HEK293 (cell line): ENCODE data around the gene DYNLRB2.

ENCODE experiments used
- CTCF ChIA-PET: fragments of 350-600 bp; formaldehyde crosslinking; extraction: SDS; loops from one replicate; lab custom pipeline; 2021; ENCODE audit warnings: antibody characterized with exemption; lab: Yijun Ruan, JAX
- POLR2A ChIA-PET: fragments of 300-600 bp; formaldehyde crosslinking; extraction: SDS; loops from one replicate; lab custom pipeline; 2020; ENCODE audit warnings: antibody characterized with exemption, inconsistent platforms; lab: Yijun Ruan, JAX
- H3K27ac ChIP-seq: fragments of 200-500 bp; sonication (Bioruptor generic); 2 replicates; pipeline ENCODE4 v1.5.1; 2014; ENCODE audit warnings: low read depth, low read length, control low read depth, inconsistent platforms; ENCODE audit errors: extremely low read depth
- H3K36me3 ChIP-seq, 2 experiments: fragments of 200-500 bp in 1 of 2; sonication (Bioruptor generic) in 1 of 2; 1 replicate in 1 of 2; 2 replicates in 1 of 2; pipeline ENCODE4 v1.5.1; 2014 to 2017; ENCODE audit warnings: inconsistent platforms in 2 of 2, low read length in 2 of 2; ENCODE audit not compliant: control insufficient read depth in 2 of 2, insufficient read depth in 1 of 2
- H3K4me1 ChIP-seq: fragments of 200-500 bp; sonication (Bioruptor generic); 2 replicates; pipeline ENCODE4 v1.5.1; 2014; ENCODE audit warnings: mild to moderate bottlenecking, low read length, inconsistent platforms; ENCODE audit not compliant: control insufficient read depth, insufficient read depth
- H3K4me3 ChIP-seq: 2 replicates; pipeline ENCODE4 v1.5.1; 2011; ENCODE audit warnings: low read depth, mild to moderate bottlenecking, control low read depth, low read length, moderate library complexity
- H3K9me3 ChIP-seq: fragments of 200-500 bp; sonication (Bioruptor generic); 2 replicates; pipeline ENCODE4 v1.5.1; 2014; ENCODE audit warnings: low read depth, low read length, inconsistent platforms; ENCODE audit not compliant: control insufficient read depth, insufficient read depth
- BCL11B ChIP-seq: fragments of 450-650 bp; formaldehyde crosslinking; IDR thresholded peaks from 2 replicates; pipeline ENCODE4 v1.5.1; 2016; ENCODE audit warnings: low read depth, missing biosample characterization, missing genetic modification characterization
- KLF10 ChIP-seq: fragments of 450-650 bp; IDR thresholded peaks from 2 replicates; pipeline ENCODE4 v1.5.1; 2018; ENCODE audit warnings: missing biosample characterization, mild to moderate bottlenecking, missing genetic modification characterization
- KLF7 ChIP-seq: fragments of 450-650 bp; formaldehyde crosslinking; IDR thresholded peaks from 2 replicates; pipeline ENCODE4 v1.5.1; 2016; ENCODE audit warnings: missing biosample characterization, missing genetic modification characterization, borderline replicate concordance
- MEIS1 ChIP-seq: sonication (generic); formaldehyde crosslinking; IDR thresholded peaks from 2 replicates; pipeline ENCODE4 v1.8.1; 2022; ENCODE audit warnings: missing genetic modification reagents, mild to moderate bottlenecking, borderline replicate concordance
- OSR2 ChIP-seq: fragments of 450-650 bp; formaldehyde crosslinking; IDR thresholded peaks from 2 replicates; pipeline ENCODE4 v1.5.1; 2016; ENCODE audit warnings: missing biosample characterization, missing genetic modification characterization
- PRDM2 ChIP-seq: fragments of 450-650 bp; formaldehyde crosslinking; IDR thresholded peaks from 2 replicates; pipeline ENCODE4 v1.5.1; 2016; ENCODE audit warnings: missing biosample characterization, missing genetic modification characterization, borderline replicate concordance
- TCF7L2 ChIP-seq: IDR thresholded peaks from 2 replicates; pipeline ENCODE4 v1.6.1; 2011; ENCODE audit warnings: low read depth, mild to moderate bottlenecking, inconsistent platforms, low read length, moderate library complexity, borderline replicate concordance
- TSHZ1 ChIP-seq: fragments of 450-650 bp; formaldehyde crosslinking; IDR thresholded peaks from 2 replicates; pipeline ENCODE4 v1.5.1; 2016; ENCODE audit warnings: missing biosample characterization, missing genetic modification characterization, borderline replicate concordance
- WT1 ChIP-seq: fragments of 450-650 bp; formaldehyde crosslinking; IDR thresholded peaks from 2 replicates; pipeline ENCODE4 v1.5.1; 2016; ENCODE audit warnings: missing biosample characterization, missing genetic modification characterization
- YY1 ChIP-seq: fragments of 450-650 bp; formaldehyde crosslinking; IDR thresholded peaks from 2 replicates; pipeline ENCODE4 v1.5.1; 2018; ENCODE audit warnings: missing biosample characterization, missing genetic modification characterization
- ZNF239 ChIP-seq: fragments of 450-650 bp; formaldehyde crosslinking; IDR thresholded peaks from 2 replicates; pipeline ENCODE4 v1.5.1; 2016; ENCODE audit warnings: missing biosample characterization, missing genetic modification characterization
- ZNF423 ChIP-seq: fragments of 450-650 bp; formaldehyde crosslinking; IDR thresholded peaks from 2 replicates; pipeline ENCODE4 v1.5.1; 2016; ENCODE audit warnings: missing biosample characterization, missing genetic modification characterization
- ZNF530 ChIP-seq: fragments of 450-650 bp; formaldehyde crosslinking; IDR thresholded peaks from 2 replicates; pipeline ENCODE4 v1.5.1; 2016; ENCODE audit warnings: low read depth, missing biosample characterization, missing genetic modification characterization
- ZNF747 ChIP-seq: fragments of 450-650 bp; formaldehyde crosslinking; IDR thresholded peaks from 2 replicates; pipeline ENCODE4 v1.5.1; 2016; ENCODE audit warnings: missing biosample characterization, missing genetic modification characterization
- TF ChIP-seq, protein P1 (sequence below): fragments of 450-650 bp; formaldehyde crosslinking; IDR thresholded peaks from 2 replicates; pipeline ENCODE4 v1.5.1; 2017; ENCODE audit warnings: missing biosample characterization, missing genetic modification characterization
- TF ChIP-seq, protein P2 (sequence below): fragments of 450-650 bp; formaldehyde crosslinking; IDR thresholded peaks from 2 replicates; pipeline ENCODE4 v1.5.1; 2017; ENCODE audit warnings: missing biosample characterization, missing genetic modification characterization

DYNLRB2 gene

DNA sequence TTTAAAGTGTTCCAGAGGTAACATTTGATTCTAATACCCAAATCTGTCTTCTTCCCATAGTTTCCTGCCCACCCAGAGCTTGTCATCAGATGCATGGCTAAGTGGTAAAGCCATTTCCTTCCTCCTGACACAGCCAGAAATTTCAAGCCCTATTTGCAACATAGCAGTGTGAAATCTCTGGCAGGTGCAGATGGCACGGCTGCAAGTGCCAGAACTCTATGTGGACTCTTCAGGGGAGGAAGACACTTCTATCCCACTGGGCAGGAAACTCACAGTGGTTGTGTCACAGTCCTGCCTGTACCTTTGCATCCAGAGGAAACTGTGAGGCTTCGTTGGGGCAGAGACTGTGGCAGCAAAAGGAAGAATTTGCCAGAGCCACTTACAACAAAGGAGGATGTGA lies 13.2 kb downstream of the DYNLRB2 start:
- Histone ChIP-seq H3K36me3 (no peaks in the 10 kb centered on the region), H3K4me3 (no peak overlapping the region)
- TF ChIP-seq BCL11B (tag by site-specific recombination) = no peak
- no peak for TF ChIP-seq OSR2 (tag by site-specific recombination)
- no peak for TF ChIP-seq ZNF423 (tag by site-specific recombination)
- no peak for TF ChIP-seq ZNF530
- TF ChIP-seq PRDM2 (tag by site-specific recombination) = no peak
- TF ChIP-seq, protein P1, sequence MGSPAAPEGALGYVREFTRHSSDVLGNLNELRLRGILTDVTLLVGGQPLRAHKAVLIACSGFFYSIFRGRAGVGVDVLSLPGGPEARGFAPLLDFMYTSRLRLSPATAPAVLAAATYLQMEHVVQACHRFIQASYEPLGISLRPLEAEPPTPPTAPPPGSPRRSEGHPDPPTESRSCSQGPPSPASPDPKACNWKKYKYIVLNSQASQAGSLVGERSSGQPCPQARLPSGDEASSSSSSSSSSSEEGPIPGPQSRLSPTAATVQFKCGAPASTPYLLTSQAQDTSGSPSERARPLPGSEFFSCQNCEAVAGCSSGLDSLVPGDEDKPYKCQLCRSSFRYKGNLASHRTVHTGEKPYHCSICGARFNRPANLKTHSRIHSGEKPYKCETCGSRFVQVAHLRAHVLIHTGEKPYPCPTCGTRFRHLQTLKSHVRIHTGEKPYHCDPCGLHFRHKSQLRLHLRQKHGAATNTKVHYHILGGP (tag by site-specific recombination) = no peak
- no peak for TF ChIP-seq KLF7 (tag by site-specific recombination)
- TF ChIP-seq, protein P2, sequence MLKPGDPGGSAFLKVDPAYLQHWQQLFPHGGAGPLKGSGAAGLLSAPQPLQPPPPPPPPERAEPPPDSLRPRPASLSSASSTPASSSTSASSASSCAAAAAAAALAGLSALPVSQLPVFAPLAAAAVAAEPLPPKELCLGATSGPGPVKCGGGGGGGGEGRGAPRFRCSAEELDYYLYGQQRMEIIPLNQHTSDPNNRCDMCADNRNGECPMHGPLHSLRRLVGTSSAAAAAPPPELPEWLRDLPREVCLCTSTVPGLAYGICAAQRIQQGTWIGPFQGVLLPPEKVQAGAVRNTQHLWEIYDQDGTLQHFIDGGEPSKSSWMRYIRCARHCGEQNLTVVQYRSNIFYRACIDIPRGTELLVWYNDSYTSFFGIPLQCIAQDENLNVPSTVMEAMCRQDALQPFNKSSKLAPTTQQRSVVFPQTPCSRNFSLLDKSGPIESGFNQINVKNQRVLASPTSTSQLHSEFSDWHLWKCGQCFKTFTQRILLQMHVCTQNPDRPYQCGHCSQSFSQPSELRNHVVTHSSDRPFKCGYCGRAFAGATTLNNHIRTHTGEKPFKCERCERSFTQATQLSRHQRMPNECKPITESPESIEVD (tag by site-specific recombination) = no peak
- TF ChIP-seq ZNF239 (tag by site-specific recombination) = no peak
- no peak for TF ChIP-seq MEIS1 (CRISPR knock-in tag)
- TF ChIP-seq WT1 = no peak
- no peak for TF ChIP-seq KLF10 (tag by site-specific recombination)
- TF ChIP-seq ZNF747 = no peak
- TF ChIP-seq, all 188 proteins: peak for 0
- no peaks in the 10 kb centered on the region for H3K9me3 ChIP-seq
- no peak overlapping the region for H3K27ac ChIP-seq
- H3K4me1 ChIP-seq = no peaks in the 10 kb centered on the region
- ChIA-PET POLR2A (no interaction called here), CTCF (interaction anchor here (0.9 kb wide), 1 partner anchor 271 kb away, joined by 3 read pairs; no protein-coding TSS in a partner anchor)

- no peak overlapping the region for H3K4me3 ChIP-seq
- no peaks in the 10 kb centered on the region for H3K36me3 ChIP-seq
- TF ChIP-seq ZNF530 (no peak), YY1 (tag by site-specific recombination) (no peak), TSHZ1 (tag by site-specific recombination) (no peak), TCF7L2 (no peak)
- H3K27ac ChIP-seq = no peak overlapping the region
- CTCF ChIA-PET = no interaction called here
- no peaks in the 10 kb centered on the region for H3K9me3 ChIP-seq
- no peaks in the 10 kb centered on the region for H3K4me1 ChIP-seq
- POLR2A ChIA-PET = no interaction called here
These were observed 15.7 kb downstream of the DYNLRB2 start for GRCh38 chr16:80556481-80556880.
